Neural progenitor cell (in vitro differentiated cells): ENCODE data around the gene MRPL50.

Experiments
- EZH2 ChIP-seq: fragments of 200-600 bp; sonication (generic); IDR thresholded peaks from 2 replicates; pipeline ENCODE4 v1.6.1; 2017; ENCODE audit warnings: antibody characterized with exemption, mild to moderate bottlenecking, moderate library complexity
- TF ChIP-seq, protein P1 (sequence below): fragments of 200-600 bp; sonication (generic); IDR thresholded peaks from 2 replicates; pipeline ENCODE4 v1.5.1; 2017; ENCODE audit warnings: antibody characterized with exemption, mild to moderate bottlenecking

DNA sequence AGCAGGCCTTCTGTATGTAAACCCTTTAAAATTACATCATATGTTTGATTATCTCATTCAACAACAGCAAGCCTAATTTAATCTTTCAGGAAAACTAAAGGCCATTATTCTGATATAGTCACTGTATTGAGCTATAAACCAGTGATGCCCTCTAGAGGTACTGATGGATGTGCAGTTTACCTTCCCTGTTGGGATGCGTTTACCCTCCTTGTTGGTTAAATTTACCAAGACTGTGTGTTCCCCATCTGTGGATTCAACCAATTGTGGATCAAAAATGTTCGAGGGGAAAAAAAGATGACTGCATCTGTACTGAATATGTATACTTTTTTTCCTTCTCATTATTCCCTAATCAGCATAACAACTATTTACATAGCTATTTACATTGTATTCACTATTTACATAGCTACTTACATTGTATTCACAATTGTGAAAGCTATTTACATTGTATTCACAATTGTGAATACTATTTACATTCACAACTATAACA is 9.9 kb downstream of the MRPL50 start:
- TF ChIP-seq, protein P1, sequence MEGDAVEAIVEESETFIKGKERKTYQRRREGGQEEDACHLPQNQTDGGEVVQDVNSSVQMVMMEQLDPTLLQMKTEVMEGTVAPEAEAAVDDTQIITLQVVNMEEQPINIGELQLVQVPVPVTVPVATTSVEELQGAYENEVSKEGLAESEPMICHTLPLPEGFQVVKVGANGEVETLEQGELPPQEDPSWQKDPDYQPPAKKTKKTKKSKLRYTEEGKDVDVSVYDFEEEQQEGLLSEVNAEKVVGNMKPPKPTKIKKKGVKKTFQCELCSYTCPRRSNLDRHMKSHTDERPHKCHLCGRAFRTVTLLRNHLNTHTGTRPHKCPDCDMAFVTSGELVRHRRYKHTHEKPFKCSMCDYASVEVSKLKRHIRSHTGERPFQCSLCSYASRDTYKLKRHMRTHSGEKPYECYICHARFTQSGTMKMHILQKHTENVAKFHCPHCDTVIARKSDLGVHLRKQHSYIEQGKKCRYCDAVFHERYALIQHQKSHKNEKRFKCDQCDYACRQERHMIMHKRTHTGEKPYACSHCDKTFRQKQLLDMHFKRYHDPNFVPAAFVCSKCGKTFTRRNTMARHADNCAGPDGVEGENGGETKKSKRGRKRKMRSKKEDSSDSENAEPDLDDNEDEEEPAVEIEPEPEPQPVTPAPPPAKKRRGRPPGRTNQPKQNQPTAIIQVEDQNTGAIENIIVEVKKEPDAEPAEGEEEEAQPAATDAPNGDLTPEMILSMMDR: peak; percentile 35
- no peak for TF ChIP-seq EZH2
